ENCODE measurements around the gene IPMK.
"Not testable (repeated sequence)": the region's sequence is repeated elsewhere in the genome, so short reads cannot be mapped to it uniquely, and the experiment has no call there.

The IPMK gene

GRCh38 chr10:58266826-58267712 lies 625 bp downstream of the IPMK start:
- peak; percentile 33 to 39 for DNase-seq

GRCh38 chr10:58266003-58266825 lies 1.5 kb downstream of the IPMK start:
- peak in 1 of 2 donors; percentile 24 for DNase-seq

GRCh38 chr10:58265249-58265648 lies 2.4 kb downstream of the IPMK start:
- no peak for DNase-seq

DNA sequence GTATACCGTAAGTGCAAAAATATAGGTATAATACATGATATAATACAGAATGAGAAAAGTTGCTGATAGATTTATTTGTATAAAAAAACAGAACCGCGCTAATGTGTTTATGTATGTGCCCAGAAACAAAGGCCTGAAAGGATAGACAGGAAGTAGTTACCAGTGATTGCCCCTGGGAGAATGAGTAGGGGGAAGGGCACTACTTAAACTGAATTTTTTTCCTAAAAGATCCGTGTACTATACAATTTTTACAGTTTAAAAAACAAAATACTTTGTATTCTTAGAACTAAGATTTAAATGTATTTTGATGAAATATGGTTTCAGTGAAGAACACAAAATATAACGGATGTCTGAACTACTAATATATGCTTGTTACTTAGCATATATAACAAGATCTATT lies 2.9 kb downstream of the IPMK start:
- no peak for DNase-seq

DNA sequence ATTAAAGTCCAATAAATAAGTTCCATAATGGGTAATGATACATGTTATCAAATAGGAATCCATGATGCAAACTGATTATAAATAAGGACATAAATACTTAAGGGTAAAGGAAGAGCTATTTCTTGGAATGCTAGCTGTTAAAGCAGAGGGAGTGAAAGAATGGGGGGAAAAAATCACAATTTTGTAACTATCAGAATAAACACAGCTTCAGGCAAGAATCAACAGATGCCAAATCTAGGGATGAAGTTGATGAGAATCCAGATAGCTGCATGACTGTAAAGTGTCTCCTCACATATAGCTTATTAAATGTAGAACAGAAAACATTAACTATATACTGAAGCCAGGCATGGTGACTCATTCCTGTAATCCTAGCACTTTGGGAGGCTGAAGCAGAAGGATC lies 4.9 kb downstream of the IPMK start:
- DNase-seq: no peak

- DNase-seq: no peak
These were observed 7.4 kb downstream of the IPMK start for GRCh38 chr10:58260334-58260733.

DNA sequence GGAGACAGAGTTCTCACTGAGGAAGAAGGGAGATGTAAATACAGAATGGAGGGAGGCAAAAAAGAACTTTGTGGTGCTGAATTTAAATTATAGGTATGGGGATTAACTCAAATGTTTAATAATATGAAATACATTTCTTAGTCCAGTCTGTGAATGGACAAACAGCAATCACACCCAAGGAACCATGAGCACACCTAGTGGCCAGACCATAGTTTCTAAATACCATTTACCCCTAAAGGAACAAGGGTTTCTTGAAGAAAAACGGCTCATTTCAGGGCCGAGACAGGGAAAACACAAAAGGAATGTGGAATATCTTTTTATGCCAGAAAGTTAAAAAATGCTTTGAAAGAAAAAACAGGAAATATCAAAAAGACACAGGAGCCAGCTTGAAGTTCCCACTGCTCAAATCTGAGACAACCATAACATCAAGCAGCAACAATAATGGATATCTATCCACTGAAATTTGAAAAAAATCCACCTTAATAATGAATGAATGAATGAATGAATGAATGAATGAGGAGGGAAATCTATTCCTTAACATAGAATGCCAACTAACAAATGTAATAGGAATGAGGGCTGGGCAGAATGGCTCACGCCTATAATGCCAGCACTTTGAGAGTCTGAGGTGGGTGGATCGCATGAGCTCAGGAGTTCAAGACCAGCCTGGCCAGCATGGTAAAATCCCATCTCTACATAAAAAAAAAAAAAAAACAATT lies 8.6 kb downstream of the IPMK start:
- no peak for DNase-seq

- DNase-seq: not testable (repeated sequence)
These were observed 11.5 kb downstream of the IPMK start for GRCh38 chr10:58256013-58256780.

DNA sequence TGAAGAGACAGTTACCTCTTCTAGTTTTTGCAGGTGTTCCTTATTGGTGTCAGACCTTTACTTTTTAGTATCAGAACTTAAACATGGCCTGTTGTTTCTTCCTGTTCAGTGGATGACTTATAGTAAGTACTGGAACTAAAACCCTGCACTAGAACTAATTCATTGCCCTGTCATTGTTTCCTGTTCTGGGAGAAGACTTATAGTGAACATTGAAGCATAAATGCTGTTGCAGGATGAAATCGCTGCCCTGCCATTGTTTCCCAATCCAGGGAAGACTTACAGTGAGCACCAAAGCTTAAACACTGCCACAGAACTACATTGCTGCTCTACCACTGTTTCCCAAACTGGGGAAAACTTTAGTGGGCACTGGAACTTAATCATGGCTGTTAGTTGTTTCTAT lies 13.1 kb downstream of the IPMK start:
- DNase-seq: no peak

GRCh38 chr10:58253184-58253583 lies 14.5 kb downstream of the IPMK start:
- DNase-seq: no peak

GRCh38 chr10:58244666-58245065 lies 23.0 kb downstream of the IPMK start:
- not testable (repeated sequence) for DNase-seq

DNA sequence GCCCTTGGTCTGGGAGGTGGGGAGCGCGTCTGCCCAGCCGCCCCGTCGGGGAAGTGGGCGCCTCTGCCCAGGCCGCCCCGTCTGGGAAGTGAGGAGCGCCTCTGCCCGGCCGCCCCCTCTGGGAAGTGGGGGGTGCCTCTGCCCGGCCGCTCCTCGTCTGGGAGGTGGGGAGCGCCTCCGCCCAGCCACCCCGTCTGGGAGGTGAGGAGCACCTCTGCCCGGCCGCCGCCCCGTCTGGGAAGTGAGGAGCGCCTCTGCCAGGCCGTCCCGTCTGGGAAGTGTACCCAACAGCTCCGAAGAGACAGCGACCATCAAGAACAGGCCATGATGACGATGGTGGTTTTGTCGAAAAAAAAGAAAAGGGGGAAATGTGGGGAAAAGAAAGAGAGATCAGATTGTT lies 23.5 kb downstream of the IPMK start:
- DNase-seq: not testable (repeated sequence)

GRCh38 chr10:58243801-58244200 lies 23.9 kb downstream of the IPMK start:
- DNase-seq: not testable (repeated sequence)

- no peak for DNase-seq
These were observed 24.4 kb downstream of the IPMK start for GRCh38 chr10:58243269-58243668.

DNA sequence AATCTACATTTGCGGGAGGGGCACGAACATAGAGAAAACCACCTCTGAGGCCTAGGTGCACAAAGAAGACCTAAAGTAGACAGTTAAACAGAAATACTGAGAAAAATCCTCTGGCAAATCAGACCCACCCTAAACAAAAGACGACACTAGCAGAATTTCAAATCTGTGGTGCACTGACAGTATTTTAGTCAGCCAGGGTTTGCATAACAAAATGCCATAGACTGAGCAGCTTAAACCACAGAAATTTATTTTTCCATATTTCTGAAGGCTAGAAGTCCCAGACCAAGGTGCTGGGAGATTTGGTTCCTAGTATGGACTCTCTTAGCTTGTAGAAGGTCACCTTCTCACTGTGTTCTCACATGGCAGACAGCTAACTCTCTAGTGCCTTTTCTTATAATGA lies 26.3 kb downstream of the IPMK start:
- DNase-seq: no peak

- no peak for DNase-seq
These were observed 27.2 kb downstream of the IPMK start for GRCh38 chr10:58240531-58240930.

- no peak for DNase-seq
These were observed 28.0 kb downstream of the IPMK start for GRCh38 chr10:58239561-58240169.

- no peak for DNase-seq
These were observed 30.5 kb downstream of the IPMK start for GRCh38 chr10:58237014-58237834.

GRCh38 chr10:58229856-58230255 lies 37.8 kb downstream of the IPMK start:
- DNase-seq: not testable (repeated sequence)

DNA sequence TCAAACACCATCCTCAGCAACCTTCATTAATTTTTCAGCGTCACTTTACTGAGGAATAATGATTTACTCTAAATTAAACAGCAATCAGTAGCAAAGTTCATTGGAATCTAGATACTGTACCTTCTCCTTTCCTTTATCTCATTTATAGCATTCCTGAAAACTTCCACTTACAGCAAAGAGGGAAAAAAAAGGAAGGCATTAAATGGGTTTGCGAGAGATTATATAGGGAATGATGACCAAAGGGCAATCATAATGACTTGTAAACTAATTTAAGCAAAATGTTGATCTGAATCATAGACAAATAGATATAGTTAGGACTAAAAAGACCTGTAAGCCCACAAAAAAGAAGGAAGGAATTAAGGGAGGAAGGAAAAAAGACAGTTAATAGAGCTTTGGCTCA lies 42.0 kb downstream of the IPMK start:
- no peak for DNase-seq
